B cell (primary cell): Measurements from ENCODE around the gene CTRB2.

Source experiments
- CTCF ChIP-seq: fragments of 200-600 bp; IDR thresholded peaks from one replicate; pipeline ENCODE4 v1.8.0; 2022; ENCODE audit warnings: antibody characterized with exemption, mild to moderate bottlenecking
- EZH2 ChIP-seq: IDR thresholded peaks from 2 replicates; pipeline ENCODE4 v1.6.1; 2012; ENCODE audit warnings: borderline replicate concordance, low read depth, mild to moderate bottlenecking, moderate library complexity, low read length; ENCODE audit not compliant: insufficient read depth, poor library complexity, severe bottlenecking

GRCh38 chr16:75236736-75237397, 29.9 kb upstream of the CTRB2 start:
- no peak for TF ChIP-seq CTCF
- no peak for TF ChIP-seq EZH2
